AG20443 (cell line): ENCODE results near the gene WDR90.

Experiments used
- DNase-seq: peaks from one replicate; pipeline ENCODE4 v3.0.0; 2012; ENCODE audit warnings: low spot score, mixed read lengths

The WDR90 gene

GRCh38 chr16:638836-639235 lies 10.3 kb upstream of the WDR90 start:
- no peak for DNase-seq

DNA sequence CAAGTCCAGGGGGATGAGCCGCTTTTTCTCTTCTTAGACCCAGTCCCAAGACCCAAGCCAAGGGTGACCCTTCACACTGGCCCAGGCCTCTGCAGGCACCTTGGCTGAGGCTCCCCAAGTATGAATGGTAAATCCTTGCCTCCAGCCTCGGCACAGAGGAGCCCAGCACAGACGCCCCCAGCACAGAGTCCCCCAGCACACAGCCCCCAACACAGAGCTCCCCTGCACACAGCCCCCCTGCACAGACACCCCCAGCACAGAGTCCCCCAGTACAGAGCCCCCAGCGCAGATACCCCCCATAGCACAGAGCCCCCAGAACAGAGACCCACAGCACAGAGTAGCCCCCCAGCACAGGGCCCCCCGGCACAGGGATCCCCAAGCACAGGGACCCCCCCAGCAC lies 8.6 kb upstream of the WDR90 start:
- DNase-seq, result no peak

DNA sequence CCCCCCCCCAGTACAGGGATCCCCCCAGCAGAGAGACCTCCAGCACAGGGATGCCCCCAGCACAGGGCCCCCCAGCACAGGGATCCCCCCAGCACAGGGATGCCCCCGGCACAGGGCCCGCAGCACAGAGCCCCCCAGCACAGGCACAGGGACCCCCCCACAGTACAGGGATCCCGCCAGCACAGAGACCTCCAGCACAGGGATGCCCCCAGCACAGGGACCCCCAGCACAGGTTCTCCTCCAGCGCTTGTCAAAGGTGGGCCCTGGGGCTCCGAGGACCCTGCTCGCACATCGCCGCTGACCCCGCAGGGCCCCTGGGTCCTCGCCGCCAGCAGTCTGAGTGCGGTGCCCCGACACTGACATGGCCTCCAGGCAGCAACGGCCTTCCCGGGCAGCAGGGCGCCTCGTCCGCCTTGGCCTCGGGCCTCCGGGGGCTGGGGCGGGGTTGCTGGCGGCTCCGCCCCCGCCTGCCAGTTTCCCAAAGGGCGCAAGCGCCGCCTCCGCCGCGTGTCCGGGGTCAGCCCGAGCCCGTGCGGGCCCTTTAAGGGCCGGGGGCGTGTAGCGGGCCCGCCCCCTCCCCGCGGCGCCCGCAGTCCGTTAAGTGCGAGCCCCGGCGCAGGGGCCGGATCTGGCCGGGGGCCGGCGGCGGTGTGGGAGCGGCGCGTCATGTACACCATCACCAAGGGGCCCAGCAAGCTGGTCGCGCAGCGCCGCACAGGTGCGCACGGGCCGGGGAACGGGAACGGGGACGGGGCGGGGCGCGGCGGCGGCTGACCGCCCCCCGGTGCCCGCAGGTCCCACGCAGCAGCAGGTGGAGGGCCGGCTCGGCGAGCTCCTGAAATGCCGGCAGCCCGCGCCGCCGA lies 7.6 kb upstream of the WDR90 start, which contains the start of gene MCRIP2:
Gene MCRIP2, plus strand, starts transcription at position 503 of the 863 bp plus-strand sequence. Its CDS starts 164 bp downstream, at position 667.
- peak; percentile 93 for DNase-seq

DNA sequence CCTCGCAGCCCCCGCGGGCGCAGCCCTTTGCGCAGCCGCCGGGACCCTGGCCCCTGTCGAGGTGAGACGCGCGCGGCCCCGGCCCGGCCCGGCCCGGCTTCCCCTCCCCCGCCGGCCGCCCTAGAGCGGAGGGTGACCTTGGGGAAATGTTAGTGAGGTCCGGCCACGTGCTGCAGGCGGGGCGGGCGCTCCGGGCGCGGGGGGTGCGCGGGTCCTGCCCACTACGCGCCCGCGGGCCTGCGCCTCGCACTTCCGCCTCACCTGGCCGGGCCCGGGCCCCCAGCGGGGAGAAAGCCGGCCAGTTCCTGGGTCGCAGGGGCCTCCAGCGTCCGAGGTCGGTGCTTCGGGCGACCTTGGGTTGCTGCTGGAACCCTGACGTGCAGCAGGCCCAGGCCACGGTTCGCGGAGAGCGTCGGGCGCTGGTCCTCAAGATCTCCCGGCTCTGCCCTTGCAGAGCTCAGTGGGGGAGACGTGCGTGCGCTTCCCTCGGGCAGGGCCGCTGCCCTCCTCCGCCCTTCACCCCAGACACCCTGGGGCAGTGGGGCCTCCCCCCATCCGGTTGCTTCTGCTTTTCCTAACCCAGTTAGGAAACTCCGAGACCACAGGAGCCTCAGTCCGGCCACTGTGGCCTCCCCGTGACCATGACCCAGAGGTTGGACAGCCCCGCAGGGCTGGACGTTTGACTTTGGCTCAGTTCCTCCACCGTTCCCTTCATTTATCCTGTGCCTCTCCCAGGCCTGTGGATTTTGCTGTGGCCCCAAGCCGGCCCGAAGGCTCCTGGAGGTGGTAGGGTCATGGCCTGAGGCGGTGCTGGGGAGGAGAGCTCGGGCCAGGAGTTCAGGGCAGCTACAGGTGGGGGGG lies 6.7 kb upstream of the WDR90 start:
- DNase-seq, result peak; percentile 45

DNA sequence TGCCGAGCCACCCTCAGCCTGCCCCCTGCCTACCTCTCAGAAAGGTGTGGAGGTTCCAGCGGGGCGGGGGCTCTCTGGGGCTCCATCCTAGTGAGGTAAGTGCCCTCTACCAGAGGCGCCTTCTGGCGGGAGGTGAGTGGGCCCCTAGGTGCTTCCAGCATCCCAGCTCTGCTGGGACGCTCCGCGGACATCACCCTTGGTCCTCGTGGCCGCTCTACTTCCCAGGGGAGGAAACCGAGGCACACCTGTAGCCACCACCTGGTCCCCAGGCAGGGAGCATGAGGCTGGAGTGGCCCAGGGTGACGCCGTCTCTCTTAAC lies 6.2 kb upstream of the WDR90 start:
- DNase-seq, result no peak

GRCh38 chr16:644556-644955 lies 4.6 kb upstream of the WDR90 start:
- no peak for DNase-seq

DNA sequence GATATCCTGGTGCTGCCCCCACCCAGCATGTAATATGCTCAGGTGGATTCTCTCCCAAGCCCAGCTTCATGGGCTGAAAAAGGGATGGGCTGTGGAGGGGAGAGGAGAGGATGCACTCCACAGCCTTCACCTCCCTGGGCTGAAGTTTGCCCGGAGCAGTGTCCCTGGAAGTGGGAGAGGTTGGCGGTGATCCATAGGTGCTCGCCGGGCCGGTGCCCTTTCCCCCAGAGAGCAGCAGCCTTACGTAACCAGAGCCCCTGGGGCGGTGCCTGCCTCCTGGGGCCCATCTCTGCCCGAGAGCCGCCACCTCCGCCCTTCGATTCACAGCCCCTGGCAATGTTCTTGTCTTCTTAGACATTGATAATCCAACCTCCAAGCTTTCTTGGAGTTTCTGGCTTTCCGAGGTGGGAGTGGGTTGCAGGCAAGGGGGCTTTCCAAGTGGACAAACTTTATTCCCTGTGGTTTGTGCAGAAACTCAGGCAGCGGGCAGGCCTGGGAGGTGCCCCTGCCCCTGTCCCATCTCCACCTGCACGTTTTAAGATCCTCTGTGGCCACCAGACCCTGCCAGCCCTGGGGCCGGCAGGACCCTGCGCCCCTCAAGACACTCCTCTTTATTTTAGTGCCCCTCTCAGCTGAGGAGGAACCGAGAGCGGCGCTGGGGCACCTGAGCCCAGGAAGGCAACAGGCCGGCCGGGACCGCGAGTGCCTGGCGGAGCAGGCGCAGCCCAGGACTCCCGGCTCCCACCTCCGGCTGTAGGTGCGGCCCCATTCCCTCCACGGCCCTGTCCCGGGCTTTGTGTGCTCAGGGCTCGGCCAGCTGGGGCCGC lies 3.1 kb upstream of the WDR90 start:
- no peak for DNase-seq

DNA sequence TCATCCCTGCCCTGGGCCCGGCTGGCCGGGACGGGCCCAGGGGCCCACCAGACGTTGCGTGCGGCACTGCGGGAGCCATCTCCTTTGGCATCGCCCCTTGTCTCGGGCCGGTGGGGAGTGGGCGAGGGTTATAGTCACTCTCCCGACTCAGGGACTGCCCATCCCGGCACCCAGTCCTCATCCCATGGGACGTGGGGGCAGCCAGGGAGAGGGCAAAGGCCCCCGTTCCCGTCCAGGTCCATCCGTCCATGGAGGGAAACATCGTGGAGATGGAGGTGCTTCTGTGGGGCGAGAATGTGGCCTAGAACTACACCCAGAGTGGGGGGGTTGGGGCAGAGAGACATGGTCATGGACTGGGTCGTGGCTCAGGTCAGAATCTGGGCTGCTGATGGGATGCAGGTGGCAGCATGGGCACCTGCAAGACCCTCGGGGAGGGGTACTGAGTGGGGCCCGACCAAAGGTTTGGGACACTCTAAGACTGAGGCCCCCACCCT lies 2.4 kb upstream of the WDR90 start:
- DNase-seq, result no peak

DNA sequence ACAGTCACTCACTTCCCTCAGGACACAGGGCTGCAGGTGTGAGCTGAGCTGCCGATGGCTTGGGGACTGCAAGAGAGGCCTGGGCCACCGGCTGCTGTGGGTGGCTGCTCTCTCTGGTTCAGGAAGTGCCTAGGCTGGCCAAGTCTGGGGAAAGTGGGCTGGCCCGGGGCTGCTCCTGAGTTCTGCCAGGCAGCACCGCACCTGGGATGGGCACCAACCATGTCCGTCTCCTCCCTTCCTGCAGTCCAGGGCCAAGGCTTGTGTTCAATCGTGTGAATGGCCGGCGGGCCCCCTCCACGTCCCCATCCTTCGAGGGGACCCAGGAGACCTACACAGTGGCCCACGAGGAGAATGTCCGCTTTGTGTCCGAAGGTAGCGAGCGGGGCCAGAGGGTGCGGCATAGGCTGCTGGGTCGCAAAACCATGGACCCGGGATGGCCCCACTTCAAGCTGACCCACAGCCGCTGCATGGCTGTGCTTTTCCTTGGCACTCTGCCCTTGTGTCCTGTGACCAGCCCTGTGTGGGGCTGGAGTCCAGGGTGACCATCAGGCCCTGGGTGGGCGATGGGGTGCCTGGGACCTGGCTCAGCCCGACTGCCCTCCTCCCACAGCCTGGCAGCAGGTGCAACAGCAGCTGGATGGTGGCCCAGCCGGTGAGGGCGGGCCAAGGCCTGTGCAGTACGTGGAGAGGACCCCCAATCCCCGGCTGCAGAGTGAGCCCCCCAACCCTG lies 1.8 kb upstream of the WDR90 start:
- no peak for DNase-seq

- DNase-seq, result peak; percentile 34
Measured at GRCh38 chr16:648071-648780, 939 bp upstream of the WDR90 start.

DNA sequence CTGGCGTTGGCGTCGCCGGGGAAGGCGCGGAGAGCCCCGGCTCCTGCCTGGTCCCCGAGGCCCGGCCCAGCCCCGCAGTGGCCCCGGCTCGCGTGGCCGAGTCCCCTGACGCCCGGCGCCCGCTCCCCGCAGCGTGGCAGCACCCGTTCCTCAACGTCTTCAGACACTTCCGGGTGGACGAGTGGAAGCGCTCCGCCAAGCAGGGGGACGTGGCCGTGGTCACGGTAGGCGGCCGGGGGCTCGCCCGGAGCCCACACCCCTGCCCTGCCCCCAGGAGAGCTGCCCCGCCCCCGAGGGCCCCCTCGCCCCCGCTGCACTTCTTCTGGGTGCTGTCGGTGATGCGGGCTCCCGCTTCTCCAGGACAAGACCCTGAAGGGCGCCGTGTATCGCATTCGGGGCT lies 466 bp downstream of the WDR90 start:
- DNase-seq, result peak; percentile 28

DNA sequence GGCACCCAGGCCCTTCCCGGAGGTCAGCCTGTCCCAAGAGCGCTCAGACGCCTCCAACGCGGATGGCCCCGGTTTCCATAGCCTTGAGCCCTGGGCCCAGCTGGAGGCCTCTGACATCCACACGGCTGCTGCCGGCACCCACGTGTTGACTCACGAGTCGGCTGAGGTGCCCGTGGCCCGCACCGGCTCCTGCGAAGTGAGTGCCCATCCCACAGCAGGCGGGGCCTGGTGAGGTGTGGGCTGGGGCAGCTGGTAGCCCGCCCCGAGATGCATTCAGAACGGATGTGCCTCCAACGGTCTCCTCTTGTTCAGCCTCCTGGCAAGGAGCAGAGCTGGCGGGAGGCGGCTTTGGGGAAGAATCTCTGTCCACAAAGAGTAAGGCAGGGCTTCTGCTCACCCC lies 2.7 kb downstream of the WDR90 start:
- DNase-seq, result no peak

- DNase-seq, result no peak
Measured at GRCh38 chr16:652454-653305, 3.5 kb downstream of the WDR90 start.

DNA sequence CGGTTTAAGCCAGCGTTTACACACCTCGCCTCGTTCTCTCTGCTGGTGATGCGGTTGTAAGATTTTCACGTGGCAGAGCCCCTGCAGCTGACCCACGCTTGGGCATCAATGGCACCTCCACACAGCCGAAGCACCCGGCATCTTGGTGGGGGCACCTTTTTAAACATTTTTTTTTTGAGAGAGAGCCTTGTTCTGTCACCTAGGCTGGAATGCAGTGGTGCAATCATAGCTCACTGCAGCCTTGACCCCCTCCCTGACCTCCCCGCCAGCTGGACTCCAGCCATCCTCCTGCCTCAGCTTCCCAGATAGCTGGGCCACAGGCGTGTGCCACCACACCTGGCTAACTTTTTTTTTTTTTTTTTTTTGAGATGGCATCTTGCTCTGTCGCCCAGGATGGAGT lies 4.9 kb downstream of the WDR90 start:
- no peak for DNase-seq

DNA sequence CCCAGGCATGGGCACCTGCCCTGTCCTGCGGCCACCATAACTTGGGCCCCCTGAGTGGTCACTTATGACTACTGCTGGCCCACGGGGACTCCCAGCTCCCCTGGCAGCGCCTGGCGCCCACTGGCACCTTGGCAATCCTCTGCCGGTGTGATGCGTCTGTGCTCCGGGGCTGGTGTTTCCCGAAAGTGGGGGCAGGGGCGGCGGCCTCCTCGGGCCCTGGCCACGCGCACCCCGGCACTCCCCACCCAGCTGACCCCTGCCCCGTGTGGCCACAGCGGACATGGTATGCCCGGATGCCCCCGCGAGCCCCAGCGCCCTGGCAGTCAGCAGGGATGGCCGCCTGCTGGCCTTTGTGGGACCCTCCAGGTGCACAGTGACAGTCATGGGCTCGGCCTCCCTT lies 8.3 kb downstream of the WDR90 start:
- no peak for DNase-seq

DNA sequence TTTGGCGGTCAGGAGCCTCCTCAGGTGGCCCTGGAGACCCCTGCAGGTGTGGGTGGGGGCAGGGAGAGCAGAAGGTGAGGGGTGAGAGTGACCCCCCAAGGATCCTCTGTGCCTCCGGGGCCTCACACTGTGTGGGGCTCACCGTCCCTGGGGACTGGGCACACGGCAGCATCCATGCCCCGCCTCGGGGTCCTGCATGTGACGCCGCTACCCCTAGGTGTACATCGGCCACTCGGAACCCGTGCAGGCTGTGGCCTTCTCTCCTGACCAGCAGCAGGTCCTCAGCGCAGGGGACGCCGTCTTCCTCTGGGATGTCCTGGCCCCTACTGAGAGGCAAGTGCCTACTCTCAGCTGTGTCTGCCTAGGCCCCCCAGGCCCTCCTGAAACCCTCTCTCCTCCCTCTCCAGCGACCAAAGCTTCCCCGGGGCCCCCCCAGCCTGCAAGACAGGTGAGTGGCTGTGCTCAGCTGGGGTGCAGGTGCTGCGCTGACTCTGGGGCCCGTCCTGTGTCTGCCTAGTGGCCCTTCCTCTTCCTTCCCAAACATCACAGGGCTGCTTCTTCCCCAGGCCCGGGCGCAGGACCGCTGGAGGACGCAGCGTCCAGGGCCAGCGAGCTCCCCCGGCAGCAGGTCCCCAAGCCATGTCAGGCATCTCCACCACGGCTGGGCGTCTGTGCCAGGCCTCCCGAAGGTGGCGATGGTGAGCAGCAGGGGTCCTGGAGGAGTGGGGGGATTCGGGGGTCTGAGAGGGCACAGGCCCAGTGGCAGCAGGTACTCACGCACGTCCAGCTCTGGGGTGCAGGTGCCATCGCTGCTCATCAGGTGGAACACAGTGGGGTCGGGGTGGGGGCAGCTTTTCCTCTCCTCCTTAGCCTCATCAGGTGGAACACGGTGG lies 9.8 kb downstream of the WDR90 start:
- DNase-seq, result no peak

DNA sequence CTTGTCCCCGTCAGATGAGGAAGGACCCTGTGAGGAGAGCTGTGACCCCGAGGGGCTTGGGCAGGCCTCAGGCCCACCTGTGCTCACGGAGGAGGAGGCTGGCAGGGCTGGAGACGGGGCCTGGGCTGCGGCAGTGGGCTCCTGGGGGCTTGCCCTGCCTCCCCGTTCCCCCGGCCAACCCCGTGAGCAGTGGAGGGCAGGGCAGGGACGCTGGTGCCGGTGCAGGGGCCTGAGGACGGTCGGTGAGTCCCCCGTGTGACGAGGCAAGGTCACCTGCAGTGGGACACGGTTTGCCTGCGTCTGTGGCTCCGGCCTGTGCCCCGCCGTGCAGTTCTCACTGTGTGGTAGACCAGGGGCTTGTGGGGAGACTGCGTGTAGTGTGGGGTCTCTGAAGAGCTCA lies 10.5 kb downstream of the WDR90 start:
- DNase-seq, result no peak

DNA sequence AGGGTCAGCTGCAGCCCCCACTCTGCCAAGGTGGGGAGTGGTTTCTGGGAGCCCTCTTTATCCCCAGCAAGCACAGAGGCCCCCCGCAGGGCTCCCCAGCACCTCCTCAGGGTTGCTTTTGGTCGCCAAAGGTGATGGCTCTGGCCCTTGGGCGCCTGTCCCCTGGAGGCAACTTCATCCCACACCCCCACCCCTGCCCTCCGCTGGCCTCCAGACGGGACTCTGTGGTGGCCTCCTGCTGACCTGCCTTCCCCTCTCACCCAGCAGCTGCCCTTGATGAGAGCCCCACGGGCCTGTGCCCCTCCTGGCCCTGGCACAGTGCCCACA lies 10.9 kb downstream of the WDR90 start:
- no peak for DNase-seq
